Duodenal mucosa (tissue), 2 donors: ENCODE data around the gene TPRG1.
A peak's percentile ranks its signal among the peaks of the same experiment; 100 is the strongest.

Experiments
- H3K27ac ChIP-seq: one replicate; pipeline ENCODE4 v1.7.0; 2013; ENCODE audit warnings: low read depth, low read length
- H3K27me3 ChIP-seq, 2 donors: one replicate each; pipeline ENCODE4 v1.7.0; 2013; ENCODE audit warnings: low read length in 2 of 2, control low read depth in 1 of 2; ENCODE audit not compliant: insufficient read depth in 2 of 2, control insufficient read depth in 1 of 2
- H3K36me3 ChIP-seq, 2 donors: one replicate each; pipeline ENCODE4 v1.7.0; 2013; ENCODE audit warnings: low read length in 2 of 2, control low read depth in 1 of 2; ENCODE audit not compliant: insufficient read depth in 2 of 2, control insufficient read depth in 1 of 2
- H3K4me1 ChIP-seq, 2 donors: one replicate each; pipeline ENCODE4 v1.7.0; 2013; ENCODE audit warnings: low read length in 2 of 2, control low read depth in 1 of 2; ENCODE audit not compliant: insufficient read depth in 2 of 2, control insufficient read depth in 1 of 2
- H3K4me3 ChIP-seq, 2 donors: one replicate each; pipeline ENCODE4 v1.7.0; 2013; ENCODE audit warnings: low read length in 2 of 2, low read depth in 1 of 2
- H3K9ac ChIP-seq, 2 donors: one replicate each; pipeline ENCODE4 v1.7.0; 2013; ENCODE audit warnings: low read length in 2 of 2, low read depth in 1 of 2
- H3K9me3 ChIP-seq, 2 donors: one replicate each; pipeline ENCODE4 v1.7.0; 2013; ENCODE audit warnings: low read length in 2 of 2, control low read depth in 1 of 2; ENCODE audit not compliant: control insufficient read depth in 1 of 2

The TPRG1 gene

GRCh38 chr3:189292667-189293484, 121.1 kb downstream of the TPRG1 start:
- Histone ChIP-seq H3K4me3 (no peak overlapping the region), H3K9me3 (no peaks in the 10 kb centered on the region), H3K36me3 (no peaks in the 10 kb centered on the region), H3K9ac (no peak overlapping the region), H3K27ac (no peak overlapping the region), H3K27me3 (no peaks in the 10 kb centered on the region), H3K4me1 (peaks cover 0 to 29% of the 10 kb centered on the region in 2 donors)

- Histone ChIP-seq H3K27ac (no peak overlapping the region), H3K9me3 (no peaks in the 10 kb centered on the region), H3K4me1 (peaks cover 0 to 23% of the 10 kb centered on the region in 2 donors), H3K9ac (no peak overlapping the region), H3K27me3 (no peaks in the 10 kb centered on the region), H3K36me3 (no peaks in the 10 kb centered on the region), H3K4me3 (no peak overlapping the region)
Observed at GRCh38 chr3:189294649-189295048, 122.9 kb downstream of the TPRG1 start.

- Histone ChIP-seq H3K9me3 (no peaks in the 10 kb centered on the region), H3K36me3 (no peaks in the 10 kb centered on the region), H3K4me3 (no peak overlapping the region), H3K4me1 (peaks cover 0 to 23% of the 10 kb centered on the region in 2 donors), H3K27me3 (no peaks in the 10 kb centered on the region), H3K27ac (no peak overlapping the region), H3K9ac (no peak overlapping the region)
Observed at GRCh38 chr3:189295089-189295488, 123.3 kb downstream of the TPRG1 start.

- Histone ChIP-seq H3K27ac (no peak overlapping the region), H3K4me1 (peaks cover 5 to 24% of the 10 kb centered on the region in 2 donors), H3K36me3 (no peaks in the 10 kb centered on the region), H3K27me3 (no peaks in the 10 kb centered on the region), H3K9me3 (no peaks in the 10 kb centered on the region), H3K9ac (no peak overlapping the region), H3K4me3 (no peak overlapping the region)
Observed at GRCh38 chr3:189297932-189298331, 126.2 kb downstream of the TPRG1 start.

- no peak overlapping the region for H3K9ac ChIP-seq
- no peak overlapping the region for H3K27ac ChIP-seq
Observed at GRCh38 chr3:189298469-189299375, 127.0 kb downstream of the TPRG1 start.

GRCh38 chr3:189300345-189300744, 128.6 kb downstream of the TPRG1 start:
- H3K27me3 ChIP-seq = no peaks in the 10 kb centered on the region
- no peak overlapping the region for H3K27ac ChIP-seq
- no peaks in the 10 kb centered on the region for H3K36me3 ChIP-seq
- H3K4me1 ChIP-seq = peaks cover 11 to 16% of the 10 kb centered on the region in 2 donors
- H3K4me3 ChIP-seq = no peak overlapping the region
- no peaks in the 10 kb centered on the region for H3K9me3 ChIP-seq
- no peak overlapping the region for H3K9ac ChIP-seq

More at GRCh38 chr3:189298469-189299375, 127.0 kb downstream of the TPRG1 start:
- Histone ChIP-seq H3K4me3 (no peak overlapping the region), H3K9me3 (no peaks in the 10 kb centered on the region), H3K27me3 (no peaks in the 10 kb centered on the region), H3K36me3 (no peaks in the 10 kb centered on the region), H3K4me1 (peaks cover 5 to 16% of the 10 kb centered on the region in 2 donors)

- H3K9me3 ChIP-seq = no peaks in the 10 kb centered on the region
- no peak overlapping the region for H3K27ac ChIP-seq
- H3K4me3 ChIP-seq = no peak overlapping the region
- no peaks in the 10 kb centered on the region for H3K36me3 ChIP-seq
- H3K27me3 ChIP-seq = no peaks in the 10 kb centered on the region
- H3K4me1 ChIP-seq = peaks cover 11 to 20% of the 10 kb centered on the region in 2 donors
- no peak overlapping the region for H3K9ac ChIP-seq
Observed at GRCh38 chr3:189301479-189301878, 129.7 kb downstream of the TPRG1 start.

GRCh38 chr3:189303584-189303983, 131.8 kb downstream of the TPRG1 start:
- no peaks in the 10 kb centered on the region for H3K36me3 ChIP-seq
- no peak overlapping the region for H3K9ac ChIP-seq
- H3K4me1 ChIP-seq = peaks cover 11 to 20% of the 10 kb centered on the region in 2 donors
- H3K27ac ChIP-seq = no peak overlapping the region
- no peaks in the 10 kb centered on the region for H3K27me3 ChIP-seq
- H3K4me3 ChIP-seq = no peak overlapping the region
- no peaks in the 10 kb centered on the region for H3K9me3 ChIP-seq

GRCh38 chr3:189304465-189305351, 132.9 kb downstream of the TPRG1 start:
- Histone ChIP-seq H3K36me3 (no peaks in the 10 kb centered on the region), H3K4me3 (peak overlapping the region in 1 of 2 donors; percentile 14), H3K27me3 (no peaks in the 10 kb centered on the region), H3K9ac (no peak overlapping the region), H3K4me1 (peaks cover 11 to 20% of the 10 kb centered on the region in 2 donors), H3K27ac (peak overlapping the region; percentile 17), H3K9me3 (no peaks in the 10 kb centered on the region)
